Bronchial epithelial cell (primary cell): Measurements from ENCODE around the gene ZFAND3. TPM values are rescaled to one million over a fixed set of nuclear protein-coding genes. Genes with fewer than 3 reads are reported as not detected.
A peak's percentile ranks its signal among the peaks of the same experiment; 100 is the strongest.

Source experiments
- DNase-seq: peaks from one replicate; pipeline ENCODE4 v3.0.0-alpha.2; 2010; ENCODE audit warnings: low read depth
- FAIRE-seq: peaks from 2 replicates; lab custom pipeline; 2011; peaks lifted over from hg19 to GRCh38; lab: Jason Lieb, UNC
- H3K27me3 ChIP-seq: 2 replicates; pipeline ENCODE4 v1.5.1; 2011; ENCODE audit warnings: low read length; ENCODE audit not compliant: control insufficient read depth, insufficient read depth
- H3K36me3 ChIP-seq: 2 replicates; pipeline ENCODE4 v1.5.1; 2011; ENCODE audit warnings: low read length; ENCODE audit not compliant: control insufficient read depth, insufficient read depth
- H3K4me3 ChIP-seq: 2 replicates; pipeline ENCODE4 v1.5.1; 2011; ENCODE audit warnings: mild to moderate bottlenecking, low read depth, low read length, control low read depth
- total RNA-seq: library from RNA; depleted of rRNA; stranded (reverse); fragments of >200 nt; gene quantifications from 2 replicates; pipeline ENCODE4 v1.2.1, GENCODE V29; 2014
- TF ChIP-seq, protein P1 (sequence below): IDR thresholded peaks from 2 replicates; pipeline ENCODE4 v1.5.1; 2011; ENCODE audit warnings: mild to moderate bottlenecking, moderate library complexity, low read length, control low read depth, inconsistent platforms; ENCODE audit not compliant: insufficient read depth, severe bottlenecking

ZFAND3 gene
- total RNA-seq, 1 donor from 2014 or later, result 25.5 TPM

- Histone ChIP-seq H3K27me3 (no peaks in the 10 kb centered on the region), H3K36me3 (no peaks in the 10 kb centered on the region), H3K4me3 (no peak overlapping the region)
- no peak for DNase-seq
- TF ChIP-seq, protein P1, sequence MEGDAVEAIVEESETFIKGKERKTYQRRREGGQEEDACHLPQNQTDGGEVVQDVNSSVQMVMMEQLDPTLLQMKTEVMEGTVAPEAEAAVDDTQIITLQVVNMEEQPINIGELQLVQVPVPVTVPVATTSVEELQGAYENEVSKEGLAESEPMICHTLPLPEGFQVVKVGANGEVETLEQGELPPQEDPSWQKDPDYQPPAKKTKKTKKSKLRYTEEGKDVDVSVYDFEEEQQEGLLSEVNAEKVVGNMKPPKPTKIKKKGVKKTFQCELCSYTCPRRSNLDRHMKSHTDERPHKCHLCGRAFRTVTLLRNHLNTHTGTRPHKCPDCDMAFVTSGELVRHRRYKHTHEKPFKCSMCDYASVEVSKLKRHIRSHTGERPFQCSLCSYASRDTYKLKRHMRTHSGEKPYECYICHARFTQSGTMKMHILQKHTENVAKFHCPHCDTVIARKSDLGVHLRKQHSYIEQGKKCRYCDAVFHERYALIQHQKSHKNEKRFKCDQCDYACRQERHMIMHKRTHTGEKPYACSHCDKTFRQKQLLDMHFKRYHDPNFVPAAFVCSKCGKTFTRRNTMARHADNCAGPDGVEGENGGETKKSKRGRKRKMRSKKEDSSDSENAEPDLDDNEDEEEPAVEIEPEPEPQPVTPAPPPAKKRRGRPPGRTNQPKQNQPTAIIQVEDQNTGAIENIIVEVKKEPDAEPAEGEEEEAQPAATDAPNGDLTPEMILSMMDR, result no peak
- no peak for FAIRE-seq
Measured at GRCh38 chr6:37894585-37894984, 75.1 kb downstream of the ZFAND3 start.

DNA sequence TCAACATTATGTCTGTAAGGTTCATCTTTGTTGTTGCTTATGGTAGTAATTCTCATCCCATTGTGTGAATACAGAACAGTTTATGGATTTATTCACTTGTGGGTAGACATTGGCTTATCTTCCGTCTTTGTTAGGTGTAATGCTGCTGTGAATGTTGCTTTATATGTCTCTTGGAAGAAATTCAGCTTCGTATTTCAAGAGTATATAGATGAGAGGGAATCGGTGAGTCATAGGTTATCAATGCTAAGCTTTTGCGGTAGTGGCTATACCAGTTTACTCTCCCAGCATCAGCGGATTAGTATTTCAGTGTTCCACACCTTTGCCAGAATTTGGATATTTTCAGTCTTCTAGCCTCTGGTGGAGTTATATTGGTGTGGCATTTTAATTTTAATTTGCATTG is 77.8 kb downstream of the ZFAND3 start:
- no peaks in the 10 kb centered on the region for H3K27me3 ChIP-seq
- H3K4me3 ChIP-seq, result no peak overlapping the region
- DNase-seq (peak; percentile 79), FAIRE-seq (no peak)
- TF ChIP-seq, protein P1, result no peak
- no peaks in the 10 kb centered on the region for H3K36me3 ChIP-seq

DNA sequence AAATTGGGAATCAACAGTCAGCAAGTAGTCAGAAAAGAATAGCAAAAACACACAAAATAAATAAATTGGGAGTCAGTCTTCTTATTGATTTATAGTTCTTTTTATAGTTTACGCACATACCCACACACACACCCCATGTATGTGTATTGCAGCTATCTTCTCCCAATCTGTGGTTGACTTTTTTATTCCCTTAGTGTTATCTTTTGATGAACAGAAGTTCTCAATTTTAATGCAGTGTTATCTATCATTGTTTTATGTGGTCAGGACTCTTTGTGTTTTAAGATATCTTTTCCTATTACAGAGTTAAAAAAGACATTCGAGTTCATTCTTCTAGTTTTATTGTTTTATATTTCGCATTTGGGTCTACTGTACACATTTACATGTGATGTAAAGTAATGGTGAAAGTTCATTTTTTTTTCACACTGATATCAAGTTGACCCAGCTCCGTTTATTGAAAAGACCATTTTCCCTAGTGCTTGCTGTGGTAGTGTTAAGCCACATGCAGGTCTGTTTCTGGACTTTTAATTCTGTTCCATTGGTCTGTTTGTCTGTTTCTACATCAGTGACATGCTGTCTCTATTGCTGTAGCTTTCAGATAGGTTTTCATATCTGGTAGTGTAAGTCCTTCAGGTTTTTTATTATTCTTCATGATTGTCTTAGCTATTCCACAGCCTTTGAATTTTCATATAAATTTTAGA is 78.4 kb downstream of the ZFAND3 start:
- H3K27me3 ChIP-seq, result no peaks in the 10 kb centered on the region
- FAIRE-seq, result no peak
- H3K36me3 ChIP-seq, result no peaks in the 10 kb centered on the region
- TF ChIP-seq, protein P1, result no peak
- no peak for DNase-seq
- H3K4me3 ChIP-seq, result no peak overlapping the region

DNA sequence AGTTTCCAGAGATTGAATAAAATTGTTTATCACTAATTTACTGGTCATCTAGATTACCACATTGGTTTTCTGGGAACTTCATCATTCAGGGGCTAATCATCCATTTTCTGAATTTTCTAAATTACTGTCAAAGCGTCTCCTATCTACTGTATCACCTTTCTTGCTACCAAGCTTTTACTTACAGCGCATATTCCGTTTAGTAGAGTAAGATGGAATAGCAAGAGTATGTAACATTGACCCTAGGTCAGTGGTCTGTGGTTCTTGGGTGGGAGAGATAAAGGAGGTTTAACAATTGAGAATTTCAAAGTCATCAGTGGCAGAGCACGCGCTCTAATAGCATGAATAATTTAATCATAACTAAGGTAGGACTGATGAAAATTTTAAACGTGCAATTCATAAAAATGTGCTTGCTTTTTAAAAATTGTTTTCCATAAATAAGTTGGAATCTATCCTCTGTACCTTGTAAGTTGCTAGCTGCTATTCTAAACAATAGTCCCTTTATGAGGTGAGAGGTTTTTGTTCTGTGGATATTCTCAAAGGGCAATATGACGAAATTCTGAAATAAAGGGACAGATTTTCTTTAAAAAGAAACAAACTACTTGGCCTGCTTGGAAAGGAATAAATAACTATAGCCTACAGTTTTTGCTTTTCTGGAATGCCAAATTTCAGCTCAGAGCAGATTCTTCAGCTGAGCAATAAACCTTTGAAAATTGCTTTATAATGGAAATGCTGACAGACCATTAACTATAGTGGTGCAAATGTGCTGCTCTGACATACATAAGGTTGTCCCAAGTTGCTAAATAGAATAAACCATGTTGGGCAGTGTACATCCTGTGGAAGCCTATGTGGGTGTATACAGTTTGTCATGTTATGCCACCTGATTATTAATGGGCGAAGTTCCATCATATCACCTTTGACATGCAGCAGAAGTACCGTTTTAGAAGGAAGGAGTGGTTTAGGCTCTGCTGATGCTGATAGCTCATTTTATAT is 84.1 kb downstream of the ZFAND3 start:
- TF ChIP-seq, protein P1, result no peak
- Histone ChIP-seq H3K27me3 (no peaks in the 10 kb centered on the region), H3K36me3 (no peaks in the 10 kb centered on the region), H3K4me3 (no peak overlapping the region)
- FAIRE-seq, result no peak
- DNase-seq, result no peak

DNA sequence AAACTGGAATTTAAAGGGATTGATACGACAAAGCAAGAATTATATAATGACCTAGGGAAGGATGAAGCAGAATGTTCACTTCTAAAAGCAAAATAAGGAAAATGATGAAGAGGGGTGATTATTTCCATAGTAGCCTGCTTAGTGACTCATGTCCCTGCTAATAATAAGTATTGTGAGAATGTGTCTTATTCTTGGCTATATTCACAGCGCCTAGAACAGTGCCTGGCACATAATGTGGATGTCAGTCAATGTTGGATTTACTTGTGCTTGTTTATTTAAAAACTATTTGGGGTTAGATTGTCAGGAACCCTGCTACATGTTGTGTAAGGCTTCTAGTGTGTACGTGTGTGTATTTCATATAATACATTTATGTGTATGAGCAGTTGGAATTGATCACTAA is 85.1 kb downstream of the ZFAND3 start:
- DNase-seq (no peak), FAIRE-seq (no peak)
- Histone ChIP-seq H3K36me3 (no peaks in the 10 kb centered on the region), H3K4me3 (no peak overlapping the region), H3K27me3 (no peaks in the 10 kb centered on the region)
- TF ChIP-seq, protein P1, result no peak
